Measurements from ENCODE around the gene AHCYL2. TPM values are rescaled to one million over a fixed set of nuclear protein-coding genes. Genes with fewer than 3 reads are reported as not detected.

The AHCYL2 gene
- total RNA-seq, 1 donor from 2014 or later, result 39.3 TPM

DNA sequence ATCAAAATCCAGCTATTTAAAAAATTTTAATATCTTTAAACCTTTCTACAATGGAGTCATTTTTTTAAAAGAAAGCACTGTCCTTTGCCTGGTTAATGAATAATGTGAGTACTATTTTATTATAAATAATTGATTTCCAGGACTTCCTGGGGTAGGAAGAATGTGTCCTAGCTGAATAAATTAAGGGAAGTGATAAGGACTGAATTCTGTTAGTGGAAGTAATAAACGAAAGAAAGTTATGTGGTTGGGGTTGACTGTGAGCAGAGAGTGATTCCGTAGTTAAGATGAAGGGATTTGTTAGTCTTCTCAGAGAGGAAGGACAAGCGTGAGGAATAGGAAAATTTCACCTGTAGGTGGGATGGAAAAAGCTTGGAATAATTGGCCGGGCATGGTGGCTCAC is 59.1 kb downstream of the AHCYL2 start:
- TF ChIP-seq, protein P1, sequence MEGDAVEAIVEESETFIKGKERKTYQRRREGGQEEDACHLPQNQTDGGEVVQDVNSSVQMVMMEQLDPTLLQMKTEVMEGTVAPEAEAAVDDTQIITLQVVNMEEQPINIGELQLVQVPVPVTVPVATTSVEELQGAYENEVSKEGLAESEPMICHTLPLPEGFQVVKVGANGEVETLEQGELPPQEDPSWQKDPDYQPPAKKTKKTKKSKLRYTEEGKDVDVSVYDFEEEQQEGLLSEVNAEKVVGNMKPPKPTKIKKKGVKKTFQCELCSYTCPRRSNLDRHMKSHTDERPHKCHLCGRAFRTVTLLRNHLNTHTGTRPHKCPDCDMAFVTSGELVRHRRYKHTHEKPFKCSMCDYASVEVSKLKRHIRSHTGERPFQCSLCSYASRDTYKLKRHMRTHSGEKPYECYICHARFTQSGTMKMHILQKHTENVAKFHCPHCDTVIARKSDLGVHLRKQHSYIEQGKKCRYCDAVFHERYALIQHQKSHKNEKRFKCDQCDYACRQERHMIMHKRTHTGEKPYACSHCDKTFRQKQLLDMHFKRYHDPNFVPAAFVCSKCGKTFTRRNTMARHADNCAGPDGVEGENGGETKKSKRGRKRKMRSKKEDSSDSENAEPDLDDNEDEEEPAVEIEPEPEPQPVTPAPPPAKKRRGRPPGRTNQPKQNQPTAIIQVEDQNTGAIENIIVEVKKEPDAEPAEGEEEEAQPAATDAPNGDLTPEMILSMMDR (IDR thresholded peaks at IDR 0.05), result no peak
- TF ChIP-seq EZH2 (IDR thresholded peaks at IDR 0.05), result no peak
- TF ChIP-seq EZH2phosphoT487 (IDR thresholded peaks at IDR 0.05), result no peak
- Histone ChIP-seq H3K36me3 (no peaks in the 10 kb centered on the region), H3K27ac (no peak overlapping the region), H3K9ac (no peak overlapping the region), H3K9me3 (ENCODE audit: low read depth) (no peaks in the 10 kb centered on the region), H3F3A (ENCODE audit: low read depth) (peaks cover 21% of the 10 kb centered on the region), H2AFZ (replicated peaks) (no peak overlapping the region), H3K4me2 (no peak overlapping the region), H3K4me1 (peaks cover 25% of the 10 kb centered on the region), H3K4me3 (no peak overlapping the region), H4K20me1 (ENCODE audit: low read depth) (no peaks in the 10 kb centered on the region), H3K79me2 (ENCODE audit: low read depth) (peaks cover 9% of the 10 kb centered on the region), H3K27me3 (no peaks in the 10 kb centered on the region)
- no peak overlapping the region for H3K27ac Mint-ChIP-seq
- no peak overlapping the region for H3K4me3 Mint-ChIP-seq
- peaks cover 2% of the 10 kb centered on the region for H3K27me3 Mint-ChIP-seq (ENCODE audit: insufficient read depth, low read depth)
- DNase-seq (ENCODE audit: low spot score), result no peak
- H3K4me1 Mint-ChIP-seq, result peaks cover 44% of the 10 kb centered on the region
- H3K9me3 Mint-ChIP-seq, result no peaks in the 10 kb centered on the region
- peaks cover 8% of the 10 kb centered on the region for H3K36me3 Mint-ChIP-seq

DNA sequence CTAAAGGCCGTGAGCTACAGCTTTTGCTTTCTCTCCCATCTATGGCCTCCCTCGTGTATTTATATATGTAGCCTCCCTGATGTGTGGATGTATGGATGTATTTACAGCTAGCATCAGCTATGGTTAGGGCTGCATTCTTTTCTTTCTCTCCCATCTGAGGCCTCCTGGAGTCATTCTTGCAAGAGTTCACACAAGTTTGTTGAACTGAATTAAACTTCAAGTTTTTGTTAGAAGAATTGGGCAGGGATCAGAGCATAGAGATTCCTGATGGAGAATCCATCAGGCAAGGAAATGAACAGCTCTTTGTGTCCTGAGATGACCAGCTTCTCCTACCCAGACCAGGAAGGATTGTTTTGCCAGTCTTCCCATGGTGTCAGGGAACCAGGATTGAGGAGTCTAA is 60.3 kb downstream of the AHCYL2 start:
- peak overlapping the region; percentile 97 for H3K27ac Mint-ChIP-seq
- TF ChIP-seq, protein P1 (IDR thresholded peaks at IDR 0.05), result no peak
- TF ChIP-seq EZH2 (IDR thresholded peaks at IDR 0.05) (no peak), EZH2phosphoT487 (IDR thresholded peaks at IDR 0.05) (no peak)
- no peak overlapping the region for H3K4me3 Mint-ChIP-seq
- peaks cover 8% of the 10 kb centered on the region for H3K36me3 Mint-ChIP-seq
- H3K27me3 ChIP-seq, result no peaks in the 10 kb centered on the region
- peaks cover 9% of the 10 kb centered on the region for H3K79me2 ChIP-seq (ENCODE audit: low read depth)
- no peak overlapping the region for H3K9ac ChIP-seq
- H3K4me2 ChIP-seq, result peak overlapping the region; percentile 4
- H3K9me3 Mint-ChIP-seq, result no peaks in the 10 kb centered on the region
- peaks cover 25% of the 10 kb centered on the region for H3K4me1 ChIP-seq
- no peaks in the 10 kb centered on the region for H4K20me1 ChIP-seq (ENCODE audit: low read depth)
- peak overlapping the region; percentile 65 for H3K27ac ChIP-seq
- no peak overlapping the region for H3K4me3 ChIP-seq
- peaks cover 21% of the 10 kb centered on the region for H3F3A ChIP-seq (ENCODE audit: low read depth)
- H3K27me3 Mint-ChIP-seq (ENCODE audit: insufficient read depth, low read depth), result peaks cover 2% of the 10 kb centered on the region
- no peaks in the 10 kb centered on the region for H3K9me3 ChIP-seq (ENCODE audit: low read depth)
- no peak for DNase-seq (ENCODE audit: low spot score)
- peaks cover 44% of the 10 kb centered on the region for H3K4me1 Mint-ChIP-seq
- no peaks in the 10 kb centered on the region for H3K36me3 ChIP-seq
- H2AFZ ChIP-seq (replicated peaks), result no peak overlapping the region

DNA sequence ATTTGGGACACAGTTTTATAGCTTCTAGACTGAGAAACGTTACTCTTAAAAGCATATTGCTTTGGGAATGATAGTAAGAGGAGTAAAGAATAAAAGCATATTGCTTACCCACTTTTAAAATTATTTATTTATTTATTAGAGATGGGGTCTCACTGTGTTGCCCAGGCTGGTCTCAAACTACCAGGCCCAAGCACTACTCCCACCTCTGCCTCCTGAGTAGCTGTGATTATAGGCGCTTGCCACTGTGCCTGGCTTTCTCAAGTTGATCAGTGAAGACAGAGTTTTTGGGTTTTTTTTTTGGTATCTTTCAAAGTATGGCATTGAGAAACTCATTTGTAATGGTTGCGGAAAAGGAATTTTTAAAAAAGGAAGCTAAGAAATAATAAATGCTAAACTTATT is 68.0 kb downstream of the AHCYL2 start:
- H3K9me3 ChIP-seq (ENCODE audit: low read depth), result no peaks in the 10 kb centered on the region
- no peaks in the 10 kb centered on the region for H3K9me3 Mint-ChIP-seq
- TF ChIP-seq EZH2 (IDR thresholded peaks at IDR 0.05), result no peak
- TF ChIP-seq, protein P1 (IDR thresholded peaks at IDR 0.05), result no peak
- no peak for TF ChIP-seq EZH2phosphoT487 (IDR thresholded peaks at IDR 0.05)
- H3K4me3 ChIP-seq, result no peak overlapping the region
- no peak for DNase-seq (ENCODE audit: low spot score)
- H3K4me1 ChIP-seq, result peaks cover 12% of the 10 kb centered on the region
- H3K27me3 ChIP-seq, result no peaks in the 10 kb centered on the region
- H4K20me1 ChIP-seq (ENCODE audit: low read depth), result peaks cover 7% of the 10 kb centered on the region
- peaks cover 40% of the 10 kb centered on the region for H3K4me1 Mint-ChIP-seq
- H3K36me3 ChIP-seq, result no peaks in the 10 kb centered on the region
- no peak overlapping the region for H2AFZ ChIP-seq (replicated peaks)
- H3F3A ChIP-seq (ENCODE audit: low read depth), result peaks cover 23% of the 10 kb centered on the region
- H3K9ac ChIP-seq, result no peak overlapping the region
- H3K79me2 ChIP-seq (ENCODE audit: low read depth), result no peaks in the 10 kb centered on the region
- H3K4me3 Mint-ChIP-seq, result no peak overlapping the region
- H3K4me2 ChIP-seq, result no peak overlapping the region
- H3K27ac Mint-ChIP-seq, result no peak overlapping the region
- no peak overlapping the region for H3K27ac ChIP-seq
- peaks cover 4% of the 10 kb centered on the region for H3K36me3 Mint-ChIP-seq
- no peaks in the 10 kb centered on the region for H3K27me3 Mint-ChIP-seq (ENCODE audit: insufficient read depth, low read depth)
